T-helper 17 cell (primary cell): ENCODE measurements around the gene ENDOU. TPM values are rescaled to one million over a fixed set of nuclear protein-coding genes. Genes with fewer than 3 reads are reported as not detected.

Experiments used
- ATAC-seq: fragments of 150-1000 bp; cut with Tn5 transposase; 2 replicates; pipeline ENCODE4 v1.10.0; 2021; ENCODE audit warnings: mild to moderate bottlenecking, moderate library complexity
- DNase-seq, 3 donors: peaks; one replicate each; pipeline versions ENCODE4 v3.0.0 to v3.0.0-alpha.2; 2020 to 2021
- H3K9me3 ChIP-seq: one replicate; pipeline ENCODE4 v1.7.0; 2013; ENCODE audit warnings: low read length, mild to moderate bottlenecking; ENCODE audit not compliant: control insufficient read depth, poor library complexity, severe bottlenecking
- H3K27ac Mint-ChIP-seq: one replicate; pipeline ENCODE4 v1.8.0; 2022; ENCODE audit warnings: mild to moderate bottlenecking, moderate library complexity, mixed read lengths
- H3K27me3 Mint-ChIP-seq: one replicate; pipeline ENCODE4 v1.8.0; 2022; ENCODE audit warnings: mixed read lengths
- H3K36me3 Mint-ChIP-seq: one replicate; pipeline ENCODE4 v1.8.0; 2022; ENCODE audit warnings: low read depth, mixed read lengths
- H3K4me1 Mint-ChIP-seq: one replicate; pipeline ENCODE4 v1.8.0; 2022; ENCODE audit warnings: mild to moderate bottlenecking, mixed read lengths
- H3K4me3 Mint-ChIP-seq: one replicate; pipeline ENCODE4 v1.8.0; 2022; ENCODE audit warnings: mild to moderate bottlenecking, moderate library complexity, mixed read lengths
- total RNA-seq, 4 donors: library from RNA in 2 of 4; stranded (reverse) in 2 of 4; gene quantifications; one replicate each; pipeline ENCODE4 v1.2.3 and lab custom pipeline; 2022 to 2026

The ENDOU gene
- total RNA-seq, 2 donors from 2014 or later: 0.12 TPM; not detected in 1

DNA sequence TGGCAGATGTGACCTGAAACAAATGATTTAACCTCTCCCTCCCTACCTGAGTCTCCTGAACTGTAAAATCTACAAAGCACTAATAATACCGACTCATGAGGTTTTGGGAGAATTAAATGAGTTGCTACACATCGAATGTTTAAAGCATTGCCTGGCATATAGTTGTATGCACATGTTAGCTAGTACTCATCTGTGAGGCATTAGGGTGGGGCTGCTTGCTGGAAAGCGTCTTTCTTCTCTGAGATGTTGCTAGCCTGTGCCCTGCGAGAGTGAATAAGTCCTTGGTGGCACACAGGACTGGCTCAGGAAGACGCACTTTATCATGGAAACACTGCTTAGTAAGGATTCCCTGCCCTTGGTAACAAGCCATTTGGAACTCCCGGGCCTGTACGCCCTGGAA, 27.3 kb upstream of the ENDOU start:
- DNase-seq (no peak), ATAC-seq (no peak)
- Mint-ChIP-seq H3K4me1 (peaks cover 24% of the 10 kb centered on the region), H3K4me3 (no peak overlapping the region), H3K27ac (no peak overlapping the region), H3K27me3 (no peaks in the 10 kb centered on the region), H3K36me3 (no peaks in the 10 kb centered on the region)
- H3K9me3 ChIP-seq: no peaks in the 10 kb centered on the region

DNA sequence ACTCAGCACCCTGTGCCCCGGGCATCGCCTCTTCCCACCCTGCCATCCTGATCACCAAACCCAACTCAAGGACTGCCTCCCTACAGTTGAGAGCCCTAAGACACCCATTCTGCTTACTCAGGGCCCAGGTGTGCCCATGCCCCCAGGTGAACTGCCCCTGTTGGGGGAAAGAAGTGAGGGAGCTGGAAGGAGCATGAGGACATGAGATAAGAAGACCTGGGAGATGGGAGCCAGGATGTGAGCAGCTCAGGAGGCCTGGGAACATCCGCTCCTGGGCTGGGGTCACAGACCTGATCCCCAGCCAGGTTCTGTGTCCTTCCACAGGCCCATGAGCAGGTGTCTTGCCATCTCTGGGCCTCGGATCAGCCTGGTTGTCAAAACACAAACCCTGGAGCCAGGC, 26.8 kb upstream of the ENDOU start:
- ATAC-seq (no peak), DNase-seq (no peak)
- Mint-ChIP-seq H3K4me3 (no peak overlapping the region), H3K27ac (no peak overlapping the region), H3K4me1 (peaks cover 20% of the 10 kb centered on the region), H3K27me3 (no peaks in the 10 kb centered on the region), H3K36me3 (no peaks in the 10 kb centered on the region)
- H3K9me3 ChIP-seq: no peaks in the 10 kb centered on the region

DNA sequence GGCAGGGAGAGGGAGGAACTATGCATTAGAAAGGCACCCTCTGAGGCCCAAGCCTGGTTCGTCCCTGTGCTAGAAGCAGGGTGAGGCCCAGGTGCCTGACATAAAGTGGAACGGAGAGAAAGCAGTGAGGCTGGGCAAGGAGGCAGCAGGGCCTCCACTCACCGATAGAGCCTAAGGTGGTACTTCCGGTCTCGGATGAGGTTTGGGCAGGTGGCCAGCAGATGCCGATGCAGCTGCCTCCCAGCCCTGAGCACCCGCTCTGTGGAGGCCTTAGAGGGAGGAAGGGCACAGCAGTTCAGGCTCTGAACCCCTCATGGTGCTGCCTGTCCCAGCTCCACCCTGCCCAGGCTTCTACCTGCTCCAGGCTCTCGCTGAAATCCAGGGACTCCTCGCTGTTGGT, 26.3 kb upstream of the ENDOU start:
- no peak for DNase-seq
- H3K4me3 Mint-ChIP-seq: no peak overlapping the region
- no peaks in the 10 kb centered on the region for H3K9me3 ChIP-seq
- peaks cover 19% of the 10 kb centered on the region for H3K4me1 Mint-ChIP-seq
- no peak for ATAC-seq
- H3K36me3 Mint-ChIP-seq: no peaks in the 10 kb centered on the region
- H3K27ac Mint-ChIP-seq: no peak overlapping the region
- H3K27me3 Mint-ChIP-seq: peaks cover under 1% of the 10 kb centered on the region

DNA sequence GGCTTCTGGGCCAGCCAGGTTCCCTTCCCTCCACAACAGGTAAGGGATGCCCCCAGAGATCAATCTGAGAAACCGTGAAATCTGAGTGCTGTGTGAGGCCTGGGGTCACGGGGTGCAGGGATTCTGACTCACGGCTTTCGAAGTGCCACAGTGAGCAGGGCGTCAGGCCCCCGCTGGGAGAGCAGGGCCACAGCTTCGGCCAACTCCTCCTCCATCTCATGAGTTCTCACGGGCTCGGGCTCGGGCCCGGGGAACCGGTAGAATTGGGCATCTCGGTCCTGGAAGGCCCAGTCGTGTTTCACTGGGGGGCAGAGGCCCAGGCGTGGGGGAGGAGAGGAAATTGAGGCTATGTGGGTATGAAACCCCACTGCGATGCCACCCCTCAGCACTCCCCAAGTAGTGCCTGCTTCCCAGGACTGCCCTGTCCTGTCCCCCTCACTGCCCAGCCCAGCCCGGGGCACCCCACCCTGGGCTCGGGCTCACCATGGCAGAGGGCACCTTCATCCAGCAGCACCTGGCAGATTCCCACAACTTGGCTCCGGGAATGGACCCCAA, 25.7 kb upstream of the ENDOU start:
- no peak for DNase-seq
- H3K27me3 Mint-ChIP-seq: peaks cover 4% of the 10 kb centered on the region
- H3K9me3 ChIP-seq: no peaks in the 10 kb centered on the region
- H3K27ac Mint-ChIP-seq: no peak overlapping the region
- H3K4me3 Mint-ChIP-seq: no peak overlapping the region
- no peaks in the 10 kb centered on the region for H3K36me3 Mint-ChIP-seq
- ATAC-seq: no peak
- H3K4me1 Mint-ChIP-seq: peaks cover 17% of the 10 kb centered on the region

DNA sequence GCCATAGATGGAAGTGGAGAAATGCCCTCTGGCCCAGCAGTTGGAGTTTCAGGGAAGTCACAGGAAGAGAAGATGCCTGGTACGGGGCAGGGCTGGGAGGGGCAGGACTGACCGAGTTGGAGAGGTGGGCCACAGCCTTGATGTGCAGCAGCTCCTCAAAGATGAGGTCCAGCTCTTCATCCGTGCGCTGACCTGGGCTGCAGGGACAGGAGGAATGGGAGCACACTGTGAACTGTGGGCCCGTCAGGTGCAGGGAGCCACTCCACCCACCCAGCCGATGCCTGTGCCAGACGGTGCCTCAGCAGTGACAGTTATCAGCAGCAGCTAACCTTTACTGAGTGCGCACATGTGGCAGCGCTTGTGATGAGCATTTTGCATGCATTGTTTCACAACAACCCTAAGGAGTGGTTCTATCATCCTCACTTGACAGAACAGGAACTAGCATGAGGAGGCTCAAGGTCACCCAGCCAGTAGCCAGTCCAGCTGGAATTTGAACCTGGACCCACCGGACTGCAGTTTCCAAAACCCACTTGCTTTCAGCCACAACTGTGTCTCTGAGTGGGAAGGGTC, 25.0 kb upstream of the ENDOU start:
- Mint-ChIP-seq H3K36me3 (no peaks in the 10 kb centered on the region), H3K27me3 (peaks cover 4% of the 10 kb centered on the region), H3K4me1 (peaks cover 10% of the 10 kb centered on the region), H3K4me3 (no peak overlapping the region), H3K27ac (no peak overlapping the region)
- ATAC-seq (no peak), DNase-seq (no peak)
- no peaks in the 10 kb centered on the region for H3K9me3 ChIP-seq

DNA sequence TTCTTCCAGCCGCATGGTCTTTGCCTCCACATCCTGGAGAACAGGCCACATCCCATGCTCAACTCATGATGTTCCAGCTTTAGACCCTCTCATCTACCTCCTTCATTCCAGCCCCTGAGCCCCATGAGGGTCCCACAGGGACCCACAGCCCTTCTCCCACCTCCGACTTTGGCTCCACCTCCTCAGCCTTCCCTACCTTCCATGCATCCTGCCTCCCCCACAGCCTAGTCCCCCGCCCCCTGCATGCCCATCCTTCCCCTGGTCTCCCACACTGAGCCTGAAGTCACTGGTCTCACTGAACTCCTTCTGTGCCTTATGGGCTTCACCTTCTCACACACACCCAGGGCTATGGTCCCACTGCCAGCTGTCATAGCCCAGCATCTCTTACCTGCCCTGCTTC, 23.6 kb upstream of the ENDOU start:
- Mint-ChIP-seq H3K4me3 (no peak overlapping the region), H3K27me3 (peaks cover 11% of the 10 kb centered on the region), H3K27ac (no peak overlapping the region), H3K36me3 (no peaks in the 10 kb centered on the region), H3K4me1 (peaks cover 11% of the 10 kb centered on the region)
- no peak for DNase-seq
- no peak for ATAC-seq
- H3K9me3 ChIP-seq: no peaks in the 10 kb centered on the region

DNA sequence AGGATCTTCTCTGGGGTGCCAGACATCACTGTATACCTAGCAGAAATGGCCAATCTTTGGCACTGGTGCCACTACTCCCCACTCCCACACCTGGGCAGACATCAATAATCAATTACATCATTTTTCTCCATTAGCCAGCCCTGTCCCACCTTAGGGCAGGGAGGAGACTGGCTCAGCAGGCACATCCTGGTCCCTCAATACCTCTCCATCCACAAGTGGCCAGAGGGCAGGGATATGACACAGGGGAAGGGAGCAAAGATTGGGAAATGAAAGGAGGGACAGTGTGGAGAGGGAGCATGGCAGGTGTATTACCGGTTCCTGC, 23.2 kb upstream of the ENDOU start:
- no peak overlapping the region for H3K4me3 Mint-ChIP-seq
- peaks cover 11% of the 10 kb centered on the region for H3K4me1 Mint-ChIP-seq
- peaks cover 11% of the 10 kb centered on the region for H3K27me3 Mint-ChIP-seq
- ATAC-seq (no peak), DNase-seq (no peak)
- no peak overlapping the region for H3K27ac Mint-ChIP-seq
- H3K36me3 Mint-ChIP-seq: no peaks in the 10 kb centered on the region
- no peaks in the 10 kb centered on the region for H3K9me3 ChIP-seq

DNA sequence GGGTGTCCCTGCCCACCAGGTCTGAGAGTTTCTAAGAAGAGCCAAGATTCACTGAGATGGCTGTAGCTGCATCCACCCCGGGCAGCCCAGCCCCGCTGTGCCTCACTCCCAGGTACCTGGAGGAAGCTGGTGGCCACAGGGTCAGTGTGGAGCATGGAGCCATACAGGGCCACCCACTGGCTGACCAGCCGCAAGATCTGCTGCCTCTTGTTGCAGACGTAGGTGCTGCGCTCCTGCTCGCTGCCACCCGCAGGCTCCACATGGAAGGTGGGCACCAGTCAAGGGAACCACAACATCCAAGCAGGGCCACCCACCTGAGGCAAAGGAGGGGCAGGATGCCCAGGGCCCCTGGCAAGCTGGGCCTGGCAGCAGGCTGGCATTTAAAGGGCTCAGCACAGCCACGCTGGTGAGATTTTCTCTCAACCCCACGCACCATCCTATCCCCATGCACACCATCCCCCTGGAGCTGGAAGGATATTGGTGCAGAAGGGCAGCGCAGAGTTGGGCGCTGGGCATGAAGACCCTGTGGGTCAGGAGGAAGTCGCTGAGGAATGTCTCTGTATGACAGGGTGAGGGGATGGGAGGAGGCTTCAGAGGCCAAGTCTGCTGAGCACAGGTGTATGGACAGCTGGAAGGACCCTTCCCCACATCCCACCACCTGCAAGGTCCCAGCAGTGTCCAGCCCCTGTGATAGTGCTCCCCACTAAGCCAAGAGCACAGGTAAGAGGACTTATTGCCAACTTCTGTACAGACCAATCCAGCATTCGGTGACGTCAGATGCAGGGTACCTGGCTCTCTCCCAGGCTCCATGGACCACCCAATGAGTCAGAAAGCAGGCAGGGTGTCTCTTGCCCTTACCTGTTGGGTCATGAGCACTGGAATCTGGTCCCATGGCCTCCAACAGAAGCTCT, 22.6 kb upstream of the ENDOU start:
- Mint-ChIP-seq H3K36me3 (no peaks in the 10 kb centered on the region), H3K27me3 (peaks cover 11% of the 10 kb centered on the region), H3K4me3 (no peak overlapping the region), H3K4me1 (peaks cover 8% of the 10 kb centered on the region), H3K27ac (no peak overlapping the region)
- ATAC-seq (no peak), DNase-seq (no peak)
- H3K9me3 ChIP-seq: no peaks in the 10 kb centered on the region

DNA sequence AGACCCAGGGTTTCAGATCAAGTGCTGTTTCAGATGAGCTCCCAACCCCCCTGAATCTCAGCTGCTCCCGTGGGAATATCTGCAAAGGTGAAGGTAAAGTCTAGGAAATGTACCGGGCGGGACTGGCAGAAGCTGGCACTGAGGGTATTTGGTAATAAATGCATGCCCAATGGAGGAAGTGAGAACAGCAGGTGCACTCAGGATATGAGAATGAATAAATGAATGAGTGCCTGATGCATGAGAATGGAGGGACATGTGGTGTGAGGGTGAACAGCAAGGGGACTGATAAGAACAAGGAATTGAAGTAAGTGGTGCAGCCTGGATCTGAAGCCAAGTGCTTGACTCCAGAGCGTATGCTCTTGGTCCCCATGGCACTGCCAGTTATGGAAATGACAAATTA, 21.8 kb upstream of the ENDOU start:
- Mint-ChIP-seq H3K27me3 (peaks cover 11% of the 10 kb centered on the region), H3K4me1 (peaks cover 12% of the 10 kb centered on the region), H3K27ac (no peak overlapping the region), H3K4me3 (no peak overlapping the region), H3K36me3 (no peaks in the 10 kb centered on the region)
- DNase-seq (no peak), ATAC-seq (peak; percentile 45)
- H3K9me3 ChIP-seq: no peaks in the 10 kb centered on the region

DNA sequence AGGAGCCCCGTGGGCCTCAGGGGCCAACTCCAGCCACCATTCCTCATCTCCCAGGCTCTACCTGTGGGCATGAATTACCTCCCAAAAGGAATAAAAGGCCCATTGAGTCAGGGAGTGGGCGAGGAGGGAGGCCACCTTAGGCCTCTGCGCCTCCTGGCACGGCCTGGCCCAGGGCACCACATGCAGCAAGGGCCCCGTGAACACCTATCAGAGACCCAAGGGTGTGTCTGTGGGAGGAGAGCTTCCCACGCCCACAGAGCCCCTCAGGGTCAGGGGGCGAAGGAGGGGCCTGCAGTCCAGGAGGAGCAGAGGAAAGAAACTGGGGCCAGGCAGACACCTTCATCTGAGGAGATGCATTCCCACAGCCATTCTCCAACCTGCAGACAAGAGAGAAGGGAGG, 21.2 kb upstream of the ENDOU start:
- Mint-ChIP-seq H3K27me3 (peaks cover 11% of the 10 kb centered on the region), H3K4me3 (no peak overlapping the region), H3K4me1 (peaks cover 14% of the 10 kb centered on the region), H3K27ac (peak overlapping the region; percentile 16), H3K36me3 (no peaks in the 10 kb centered on the region)
- ATAC-seq (no peak), DNase-seq (no peak)
- no peaks in the 10 kb centered on the region for H3K9me3 ChIP-seq

DNA sequence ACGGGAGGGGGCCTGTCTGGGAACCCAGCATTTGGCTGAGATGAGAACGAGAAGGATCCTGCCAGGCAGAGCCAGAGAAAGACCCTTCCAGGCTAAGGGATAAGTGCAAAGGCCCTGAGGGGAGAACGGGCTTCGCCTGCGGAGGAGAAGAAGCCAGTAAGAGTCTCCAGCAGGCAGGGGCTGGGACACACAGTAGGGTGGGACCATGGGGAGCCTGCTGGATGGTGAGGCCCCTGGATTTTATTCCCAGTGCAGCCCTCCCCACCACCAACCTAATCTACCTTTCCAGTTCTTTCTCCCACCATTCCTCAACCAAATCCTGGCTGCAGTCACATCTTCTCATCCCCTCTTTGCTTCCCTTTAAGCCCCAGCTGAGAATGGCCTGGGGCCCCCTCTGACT, 20.8 kb upstream of the ENDOU start:
- H3K27me3 Mint-ChIP-seq: peaks cover 11% of the 10 kb centered on the region
- no peak for DNase-seq
- H3K9me3 ChIP-seq: no peaks in the 10 kb centered on the region
- peak overlapping the region; percentile 53 for H3K27ac Mint-ChIP-seq
- no peaks in the 10 kb centered on the region for H3K36me3 Mint-ChIP-seq
- peaks cover 18% of the 10 kb centered on the region for H3K4me1 Mint-ChIP-seq
- no peak overlapping the region for H3K4me3 Mint-ChIP-seq
- ATAC-seq: no peak

DNA sequence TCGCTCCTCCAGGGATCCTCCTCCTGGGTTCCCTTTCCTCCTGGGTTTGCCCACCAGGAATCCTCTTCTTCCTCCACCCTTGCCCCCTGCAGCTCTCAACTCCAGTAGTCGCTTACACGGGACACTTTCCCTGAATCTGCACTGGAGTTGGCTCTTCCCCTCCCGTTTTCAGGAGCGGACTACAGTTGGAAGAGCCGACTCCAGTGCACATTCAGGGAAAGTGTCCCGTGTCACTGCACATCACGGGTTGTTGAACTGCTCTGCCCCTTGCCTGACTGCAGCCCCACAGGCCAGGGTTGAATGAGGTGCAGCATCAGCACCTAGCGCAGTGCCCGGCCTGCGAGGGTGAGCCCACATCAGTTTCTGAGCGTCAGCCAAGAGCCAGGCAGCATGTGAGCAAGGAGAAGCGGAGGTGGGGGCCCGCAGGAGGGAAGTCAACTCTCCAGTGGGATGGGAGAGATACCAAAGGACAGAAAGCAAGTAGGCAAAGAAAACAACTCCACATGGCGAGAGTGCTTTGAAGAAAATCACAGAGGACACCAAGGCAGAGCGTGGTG, 20.3 kb upstream of the ENDOU start:
- Mint-ChIP-seq H3K27ac (peak overlapping the region; percentile 53), H3K4me3 (no peak overlapping the region), H3K4me1 (peaks cover 20% of the 10 kb centered on the region), H3K36me3 (no peaks in the 10 kb centered on the region), H3K27me3 (peaks cover 11% of the 10 kb centered on the region)
- no peak for DNase-seq
- ATAC-seq: no peak
- H3K9me3 ChIP-seq: no peaks in the 10 kb centered on the region

DNA sequence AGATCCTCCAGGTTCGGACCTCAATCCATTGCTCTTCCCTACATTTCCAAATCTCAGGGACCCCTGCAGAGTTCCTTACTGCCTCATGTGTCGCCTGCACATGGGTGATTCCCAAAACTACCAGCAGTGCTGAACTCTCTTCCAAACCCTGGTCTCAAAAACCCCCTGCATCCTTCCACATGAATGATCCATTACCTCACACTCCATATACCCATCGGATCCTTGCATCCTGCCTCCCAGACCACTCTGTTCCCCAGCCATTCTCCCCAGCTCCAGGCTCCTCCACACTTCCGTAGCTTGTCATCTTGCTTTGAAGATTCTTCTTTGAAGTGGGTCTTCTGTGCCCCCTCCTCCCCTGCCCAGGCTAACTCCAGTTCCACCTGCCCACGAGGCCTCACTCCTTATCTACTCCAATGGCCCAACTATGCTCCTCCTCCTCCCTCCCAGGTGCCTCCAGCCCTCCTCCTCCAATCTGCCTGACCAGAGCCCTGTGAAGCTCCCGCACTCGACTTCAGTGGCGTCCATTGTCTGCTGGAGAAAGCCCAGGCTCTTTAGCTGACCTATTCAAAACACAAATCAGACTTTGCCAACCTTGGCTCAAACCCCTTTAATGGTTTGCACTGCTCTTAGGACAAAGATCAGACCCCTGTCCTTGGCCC, 19.6 kb upstream of the ENDOU start:
- peak overlapping the region; percentile 39 for H3K27ac Mint-ChIP-seq

More for the DNA sequence above, 19.6 kb upstream of the ENDOU start:
- Mint-ChIP-seq H3K27me3 (peaks cover 11% of the 10 kb centered on the region), H3K4me3 (no peak overlapping the region), H3K36me3 (no peaks in the 10 kb centered on the region), H3K4me1 (peaks cover 19% of the 10 kb centered on the region)
- no peak for ATAC-seq
- no peak for DNase-seq
- H3K9me3 ChIP-seq: no peaks in the 10 kb centered on the region
